Memory B cell (primary cell): ENCODE results near the gene LYPD1.
"Not testable (repeated sequence)": the region's sequence is repeated elsewhere in the genome, so short reads cannot be mapped to it uniquely, and the experiment has no call there.

ENCODE experiments used
- ATAC-seq: fragments of 150-1000 bp; cut with Tn5 transposase; 2 replicates; pipeline ENCODE4 v1.10.0; 2021; ENCODE audit warnings: low read depth, mild to moderate bottlenecking, moderate library complexity
- DNase-seq, 2 donors: peaks; one replicate each; pipeline ENCODE4 v3.0.0; 2022; ENCODE audit warnings: low spot score in 2 of 2
- H3K27ac Mint-ChIP-seq: one replicate; pipeline ENCODE4 v1.8.0; 2022; ENCODE audit warnings: mild to moderate bottlenecking, moderate library complexity, mixed read lengths
- H3K27me3 Mint-ChIP-seq: one replicate; pipeline ENCODE4 v1.8.0; 2022; ENCODE audit warnings: mixed read lengths
- H3K36me3 Mint-ChIP-seq: one replicate; pipeline ENCODE4 v1.8.0; 2022; ENCODE audit warnings: mild to moderate bottlenecking, mixed read lengths
- H3K4me1 Mint-ChIP-seq: one replicate; pipeline ENCODE4 v1.8.0; 2022; ENCODE audit warnings: mixed read lengths
- H3K4me3 Mint-ChIP-seq: one replicate; pipeline ENCODE4 v1.8.0; 2022; ENCODE audit warnings: mild to moderate bottlenecking, moderate library complexity, mixed read lengths
- H3K9me3 Mint-ChIP-seq: one replicate; pipeline ENCODE4 v1.8.0; 2022; ENCODE audit warnings: mixed read lengths

Gene LYPD1, protein sequence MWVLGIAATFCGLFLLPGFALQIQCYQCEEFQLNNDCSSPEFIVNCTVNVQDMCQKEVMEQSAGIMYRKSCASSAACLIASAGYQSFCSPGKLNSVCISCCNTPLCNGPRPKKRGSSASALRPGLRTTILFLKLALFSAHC

GRCh38 chr2:132669908-132670495 is at the start of gene LYPD1:
Gene LYPD1 (minus strand): TSS chr2:132670205. CDS start chr2:132669932, 273 bp downstream.
- Mint-ChIP-seq H3K36me3 (peaks cover 3% of the 10 kb centered on the region), H3K4me3 (peak within 1 kb of the TSS; percentile 61), H3K27ac (no peak within 1 kb of the TSS), H3K9me3 (no peaks in the 10 kb centered on the region), H3K4me1 (peaks cover 5% of the 10 kb centered on the region), H3K27me3 (peaks cover 18% of the 10 kb centered on the region)
- no peak for DNase-seq
- no peak for ATAC-seq

DNA sequence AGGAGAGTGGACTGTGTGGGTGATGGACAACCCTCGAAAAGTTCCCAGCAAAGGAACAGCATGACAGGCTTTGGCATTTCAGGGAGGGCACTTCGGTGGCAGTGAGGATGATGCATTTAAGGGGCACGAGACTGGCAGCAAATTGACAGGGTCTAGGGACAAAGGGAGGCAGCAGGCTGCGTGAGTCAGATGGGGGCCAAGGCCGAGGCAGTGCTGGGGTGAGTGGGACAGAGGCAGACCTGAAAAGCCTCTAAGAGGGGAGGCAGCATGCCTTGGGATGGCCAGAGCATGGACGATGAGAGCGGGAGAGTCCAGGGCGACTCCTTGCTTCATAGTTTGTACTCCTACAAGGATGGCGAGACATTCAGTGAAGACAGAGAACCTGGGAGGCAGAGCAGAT is 49.5 kb upstream of the LYPD1 start:
- Mint-ChIP-seq H3K27ac (no peak overlapping the region), H3K9me3 (peaks cover 3% of the 10 kb centered on the region), H3K36me3 (no peaks in the 10 kb centered on the region), H3K4me3 (no peak overlapping the region), H3K27me3 (no peaks in the 10 kb centered on the region), H3K4me1 (no peaks in the 10 kb centered on the region)
- DNase-seq (no peak), ATAC-seq (no peak)

GRCh38 chr2:132716954-132717353 is 46.9 kb upstream of the LYPD1 start:
- peaks cover 1% of the 10 kb centered on the region for H3K9me3 Mint-ChIP-seq
- no peak overlapping the region for H3K4me3 Mint-ChIP-seq
- DNase-seq (no peak), ATAC-seq (no peak)
- no peaks in the 10 kb centered on the region for H3K4me1 Mint-ChIP-seq
- no peak overlapping the region for H3K27ac Mint-ChIP-seq
- no peaks in the 10 kb centered on the region for H3K36me3 Mint-ChIP-seq
- no peaks in the 10 kb centered on the region for H3K27me3 Mint-ChIP-seq

- ATAC-seq: no peak
- Mint-ChIP-seq H3K27ac (no peak overlapping the region), H3K4me1 (no peaks in the 10 kb centered on the region), H3K4me3 (no peak overlapping the region), H3K36me3 (no peaks in the 10 kb centered on the region), H3K9me3 (peaks cover 1% of the 10 kb centered on the region), H3K27me3 (no peaks in the 10 kb centered on the region)
- DNase-seq: no peak
Observed at GRCh38 chr2:132715386-132716351, 45.7 kb upstream of the LYPD1 start.

GRCh38 chr2:132703396-132703795 is 33.4 kb upstream of the LYPD1 start:
- no peak for ATAC-seq
- Mint-ChIP-seq H3K4me3 (no peak overlapping the region), H3K27ac (no peak overlapping the region), H3K36me3 (no peaks in the 10 kb centered on the region), H3K27me3 (no peaks in the 10 kb centered on the region), H3K9me3 (peaks cover 2% of the 10 kb centered on the region), H3K4me1 (no peaks in the 10 kb centered on the region)
- no peak for DNase-seq

GRCh38 chr2:132701810-132702209 is 31.8 kb upstream of the LYPD1 start:
- no peak overlapping the region for H3K4me3 Mint-ChIP-seq
- no peak overlapping the region for H3K27ac Mint-ChIP-seq
- no peaks in the 10 kb centered on the region for H3K27me3 Mint-ChIP-seq
- DNase-seq (no peak), ATAC-seq (no peak)
- no peaks in the 10 kb centered on the region for H3K36me3 Mint-ChIP-seq
- H3K9me3 Mint-ChIP-seq: peaks cover 2% of the 10 kb centered on the region
- no peaks in the 10 kb centered on the region for H3K4me1 Mint-ChIP-seq

GRCh38 chr2:132699802-132700201 is 29.8 kb upstream of the LYPD1 start:
- H3K36me3 Mint-ChIP-seq, H3K9me3 Mint-ChIP-seq, H3K27me3 Mint-ChIP-seq, DNase-seq, H3K4me3 Mint-ChIP-seq, H3K27ac Mint-ChIP-seq, ATAC-seq, H3K4me1 Mint-ChIP-seq: not testable (repeated sequence)

GRCh38 chr2:132698347-132698746 is 28.3 kb upstream of the LYPD1 start:
- H3K9me3 Mint-ChIP-seq, ATAC-seq, H3K36me3 Mint-ChIP-seq, H3K4me1 Mint-ChIP-seq, H3K27me3 Mint-ChIP-seq, H3K27ac Mint-ChIP-seq, DNase-seq, H3K4me3 Mint-ChIP-seq: not testable (repeated sequence)

GRCh38 chr2:132697556-132698205 is 27.7 kb upstream of the LYPD1 start:
- no peaks in the 10 kb centered on the region for H3K36me3 Mint-ChIP-seq
- no peaks in the 10 kb centered on the region for H3K4me1 Mint-ChIP-seq

GRCh38 chr2:132692816-132693215 is 22.8 kb upstream of the LYPD1 start:
- Mint-ChIP-seq H3K27me3 (peaks cover 6% of the 10 kb centered on the region), H3K4me1 (no peaks in the 10 kb centered on the region), H3K4me3 (no peak overlapping the region), H3K27ac (no peak overlapping the region), H3K36me3 (no peaks in the 10 kb centered on the region), H3K9me3 (no peaks in the 10 kb centered on the region)
- DNase-seq: no peak
- ATAC-seq: no peak

More at GRCh38 chr2:132697556-132698205, 27.7 kb upstream of the LYPD1 start:
- Mint-ChIP-seq H3K27ac (no peak overlapping the region), H3K27me3 (peaks cover 4% of the 10 kb centered on the region), H3K9me3 (peaks cover 2% of the 10 kb centered on the region), H3K4me3 (no peak overlapping the region)
- DNase-seq (no peak), ATAC-seq (no peak)

GRCh38 chr2:132691556-132691955 is 21.6 kb upstream of the LYPD1 start:
- H3K36me3 Mint-ChIP-seq: no peaks in the 10 kb centered on the region
- H3K4me3 Mint-ChIP-seq: no peak overlapping the region
- DNase-seq (no peak), ATAC-seq (no peak)
- H3K9me3 Mint-ChIP-seq: no peaks in the 10 kb centered on the region
- no peaks in the 10 kb centered on the region for H3K4me1 Mint-ChIP-seq
- peaks cover 6% of the 10 kb centered on the region for H3K27me3 Mint-ChIP-seq
- H3K27ac Mint-ChIP-seq: no peak overlapping the region

- no peak for DNase-seq
- no peaks in the 10 kb centered on the region for H3K4me1 Mint-ChIP-seq
- no peak overlapping the region for H3K27ac Mint-ChIP-seq
- no peak overlapping the region for H3K4me3 Mint-ChIP-seq
- H3K9me3 Mint-ChIP-seq: no peaks in the 10 kb centered on the region
- no peaks in the 10 kb centered on the region for H3K36me3 Mint-ChIP-seq
- H3K27me3 Mint-ChIP-seq: peaks cover 6% of the 10 kb centered on the region
- ATAC-seq: no peak
Observed at GRCh38 chr2:132690664-132691303, 20.8 kb upstream of the LYPD1 start.

DNA sequence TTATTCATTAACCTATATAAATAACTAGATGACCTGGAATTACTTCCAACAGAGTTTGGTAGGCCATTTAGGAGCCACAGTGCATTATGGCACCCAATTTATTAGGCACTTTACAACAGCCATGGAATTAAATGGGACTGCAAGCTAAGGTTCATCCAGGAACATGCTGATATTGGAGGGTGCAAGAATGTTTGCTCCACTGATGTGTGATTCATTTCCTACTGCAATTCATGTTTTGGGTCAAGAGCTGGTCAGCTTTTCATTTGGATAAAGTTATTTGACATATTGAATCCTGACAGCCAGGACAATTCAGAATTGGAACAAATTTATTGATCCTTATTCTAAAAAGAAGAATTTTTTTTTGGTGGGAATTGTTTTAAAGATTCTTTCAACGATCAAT is 11.8 kb upstream of the LYPD1 start:
- no peaks in the 10 kb centered on the region for H3K9me3 Mint-ChIP-seq
- H3K4me3 Mint-ChIP-seq: no peak overlapping the region
- H3K27ac Mint-ChIP-seq: no peak overlapping the region
- ATAC-seq (no peak), DNase-seq (no peak)
- no peaks in the 10 kb centered on the region for H3K36me3 Mint-ChIP-seq
- H3K27me3 Mint-ChIP-seq: peaks cover 1% of the 10 kb centered on the region
- H3K4me1 Mint-ChIP-seq: no peaks in the 10 kb centered on the region

- ATAC-seq (no peak), DNase-seq (no peak)
- no peak overlapping the region for H3K4me3 Mint-ChIP-seq
- H3K9me3 Mint-ChIP-seq: no peaks in the 10 kb centered on the region
- peaks cover 3% of the 10 kb centered on the region for H3K27me3 Mint-ChIP-seq
- no peaks in the 10 kb centered on the region for H3K36me3 Mint-ChIP-seq
- H3K4me1 Mint-ChIP-seq: no peaks in the 10 kb centered on the region
- no peak overlapping the region for H3K27ac Mint-ChIP-seq
Observed at GRCh38 chr2:132680544-132680943, 10.5 kb upstream of the LYPD1 start.
